Measurements from ENCODE around the gene ZDHHC4. TPM values are rescaled to one million over a fixed set of nuclear protein-coding genes. Genes with fewer than 3 reads are reported as not detected.

Gene ZDHHC4
- total and polyA plus RNA-seq, 9 of the 15 experiments (the other 6 are each of a cell fraction or from before 2014, with no cell fraction given): 33.4 to 106 (median 58.3) TPM

GRCh38 chr7:6636741-6637543 lies 59.7 kb downstream of the ZDHHC4 start, which contains the start of gene ZNF316 (continued):
- TF ChIP-seq, protein P1, sequence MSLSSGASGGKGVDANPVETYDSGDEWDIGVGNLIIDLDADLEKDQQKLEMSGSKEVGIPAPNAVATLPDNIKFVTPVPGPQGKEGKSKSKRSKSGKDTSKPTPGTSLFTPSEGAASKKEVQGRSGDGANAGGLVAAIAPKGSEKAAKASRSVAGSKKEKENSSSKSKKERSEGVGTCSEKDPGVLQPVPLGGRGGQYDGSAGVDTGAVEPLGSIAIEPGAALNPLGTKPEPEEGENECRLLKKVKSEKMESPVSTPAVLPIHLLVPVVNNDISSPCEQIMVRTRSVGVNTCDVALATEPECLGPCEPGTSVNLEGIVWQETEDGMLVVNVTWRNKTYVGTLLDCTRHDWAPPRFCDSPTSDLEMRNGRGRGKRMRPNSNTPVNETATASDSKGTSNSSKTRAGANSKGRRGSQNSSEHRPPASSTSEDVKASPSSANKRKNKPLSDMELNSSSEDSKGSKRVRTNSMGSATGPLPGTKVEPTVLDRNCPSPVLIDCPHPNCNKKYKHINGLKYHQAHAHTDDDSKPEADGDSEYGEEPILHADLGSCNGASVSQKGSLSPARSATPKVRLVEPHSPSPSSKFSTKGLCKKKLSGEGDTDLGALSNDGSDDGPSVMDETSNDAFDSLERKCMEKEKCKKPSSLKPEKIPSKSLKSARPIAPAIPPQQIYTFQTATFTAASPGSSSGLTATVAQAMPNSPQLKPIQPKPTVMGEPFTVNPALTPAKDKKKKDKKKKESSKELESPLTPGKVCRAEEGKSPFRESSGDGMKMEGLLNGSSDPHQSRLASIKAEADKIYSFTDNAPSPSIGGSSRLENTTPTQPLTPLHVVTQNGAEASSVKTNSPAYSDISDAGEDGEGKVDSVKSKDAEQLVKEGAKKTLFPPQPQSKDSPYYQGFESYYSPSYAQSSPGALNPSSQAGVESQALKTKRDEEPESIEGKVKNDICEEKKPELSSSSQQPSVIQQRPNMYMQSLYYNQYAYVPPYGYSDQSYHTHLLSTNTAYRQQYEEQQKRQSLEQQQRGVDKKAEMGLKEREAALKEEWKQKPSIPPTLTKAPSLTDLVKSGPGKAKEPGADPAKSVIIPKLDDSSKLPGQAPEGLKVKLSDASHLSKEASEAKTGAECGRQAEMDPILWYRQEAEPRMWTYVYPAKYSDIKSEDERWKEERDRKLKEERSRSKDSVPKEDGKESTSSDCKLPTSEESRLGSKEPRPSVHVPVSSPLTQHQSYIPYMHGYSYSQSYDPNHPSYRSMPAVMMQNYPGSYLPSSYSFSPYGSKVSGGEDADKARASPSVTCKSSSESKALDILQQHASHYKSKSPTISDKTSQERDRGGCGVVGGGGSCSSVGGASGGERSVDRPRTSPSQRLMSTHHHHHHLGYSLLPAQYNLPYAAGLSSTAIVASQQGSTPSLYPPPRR (CRISPR knock-in tag; IDR thresholded peaks at IDR 0.05; ENCODE audit: borderline replicate concordance): 0 out of 2 replicates have a peak, but pooled peaks have one; percentile 34
- TF ChIP-seq, protein P2, sequence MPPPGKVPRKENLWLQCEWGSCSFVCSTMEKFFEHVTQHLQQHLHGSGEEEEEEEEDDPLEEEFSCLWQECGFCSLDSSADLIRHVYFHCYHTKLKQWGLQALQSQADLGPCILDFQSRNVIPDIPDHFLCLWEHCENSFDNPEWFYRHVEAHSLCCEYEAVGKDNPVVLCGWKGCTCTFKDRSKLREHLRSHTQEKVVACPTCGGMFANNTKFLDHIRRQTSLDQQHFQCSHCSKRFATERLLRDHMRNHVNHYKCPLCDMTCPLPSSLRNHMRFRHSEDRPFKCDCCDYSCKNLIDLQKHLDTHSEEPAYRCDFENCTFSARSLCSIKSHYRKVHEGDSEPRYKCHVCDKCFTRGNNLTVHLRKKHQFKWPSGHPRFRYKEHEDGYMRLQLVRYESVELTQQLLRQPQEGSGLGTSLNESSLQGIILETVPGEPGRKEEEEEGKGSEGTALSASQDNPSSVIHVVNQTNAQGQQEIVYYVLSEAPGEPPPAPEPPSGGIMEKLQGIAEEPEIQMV (tag; conservative IDR thresholded peaks at IDR 0.05; ENCODE audit: low read depth): no peak
- no peak for TF ChIP-seq HNRNPL (IDR thresholded peaks at IDR 0.05; ENCODE audit: low read depth, low read length)
- TF ChIP-seq CREB1 (IDR thresholded peaks at IDR 0.05): no peak
- TF ChIP-seq CREB1 (CRISPR knock-in tag; IDR thresholded peaks at IDR 0.05): no peak
- no peak for TF ChIP-seq ADNP (tag; IDR thresholded peaks at IDR 0.05)
- peak in 1 of 2 experiments; percentile 97; a peak in 2 of 4 replicates for TF ChIP-seq KDM4B (IDR thresholded peaks at IDR 0.05; ENCODE audit: borderline replicate concordance in 2 of 2, low read depth in 1 of 2)
- TF ChIP-seq, protein P3, sequence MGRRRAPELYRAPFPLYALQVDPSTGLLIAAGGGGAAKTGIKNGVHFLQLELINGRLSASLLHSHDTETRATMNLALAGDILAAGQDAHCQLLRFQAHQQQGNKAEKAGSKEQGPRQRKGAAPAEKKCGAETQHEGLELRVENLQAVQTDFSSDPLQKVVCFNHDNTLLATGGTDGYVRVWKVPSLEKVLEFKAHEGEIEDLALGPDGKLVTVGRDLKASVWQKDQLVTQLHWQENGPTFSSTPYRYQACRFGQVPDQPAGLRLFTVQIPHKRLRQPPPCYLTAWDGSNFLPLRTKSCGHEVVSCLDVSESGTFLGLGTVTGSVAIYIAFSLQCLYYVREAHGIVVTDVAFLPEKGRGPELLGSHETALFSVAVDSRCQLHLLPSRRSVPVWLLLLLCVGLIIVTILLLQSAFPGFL (CRISPR knock-in tag; IDR thresholded peaks at IDR 0.05): no peak
- TF ChIP-seq XRCC4 (IDR thresholded peaks at IDR 0.05; ENCODE audit: extremely low read depth, insufficient read depth, insufficient read length): no peak
- TF ChIP-seq HLTF (IDR thresholded peaks at IDR 0.05): no peak
- TF ChIP-seq ZNF639 (CRISPR knock-in tag; conservative IDR thresholded peaks at IDR 0.05 in 1 of 2, IDR thresholded peaks at IDR 0.05 in 1 of 2): peak in 1 of 2 experiments; percentile 38; a peak in 1 of 4 replicates
- TF ChIP-seq PCBP1 (IDR thresholded peaks at IDR 0.05; ENCODE audit: low read depth, low read length, poor library complexity, severe bottlenecking): peak; percentile 89
- 0 out of 2 replicates have a peak, but pooled peaks have one; percentile 43 for TF ChIP-seq GMEB1 (CRISPR knock-in tag; IDR thresholded peaks at IDR 0.05)
- no peak for TF ChIP-seq ZNF174 (CRISPR knock-in tag; IDR thresholded peaks at IDR 0.05)
